ENCODE measurements around the gene RNF224. TPM values are rescaled to one million over a fixed set of nuclear protein-coding genes. Genes with fewer than 3 reads are reported as not detected.

The RNF224 gene
- total RNA-seq, 1 experiment from 2014 or later, result 3.9 TPM

DNA sequence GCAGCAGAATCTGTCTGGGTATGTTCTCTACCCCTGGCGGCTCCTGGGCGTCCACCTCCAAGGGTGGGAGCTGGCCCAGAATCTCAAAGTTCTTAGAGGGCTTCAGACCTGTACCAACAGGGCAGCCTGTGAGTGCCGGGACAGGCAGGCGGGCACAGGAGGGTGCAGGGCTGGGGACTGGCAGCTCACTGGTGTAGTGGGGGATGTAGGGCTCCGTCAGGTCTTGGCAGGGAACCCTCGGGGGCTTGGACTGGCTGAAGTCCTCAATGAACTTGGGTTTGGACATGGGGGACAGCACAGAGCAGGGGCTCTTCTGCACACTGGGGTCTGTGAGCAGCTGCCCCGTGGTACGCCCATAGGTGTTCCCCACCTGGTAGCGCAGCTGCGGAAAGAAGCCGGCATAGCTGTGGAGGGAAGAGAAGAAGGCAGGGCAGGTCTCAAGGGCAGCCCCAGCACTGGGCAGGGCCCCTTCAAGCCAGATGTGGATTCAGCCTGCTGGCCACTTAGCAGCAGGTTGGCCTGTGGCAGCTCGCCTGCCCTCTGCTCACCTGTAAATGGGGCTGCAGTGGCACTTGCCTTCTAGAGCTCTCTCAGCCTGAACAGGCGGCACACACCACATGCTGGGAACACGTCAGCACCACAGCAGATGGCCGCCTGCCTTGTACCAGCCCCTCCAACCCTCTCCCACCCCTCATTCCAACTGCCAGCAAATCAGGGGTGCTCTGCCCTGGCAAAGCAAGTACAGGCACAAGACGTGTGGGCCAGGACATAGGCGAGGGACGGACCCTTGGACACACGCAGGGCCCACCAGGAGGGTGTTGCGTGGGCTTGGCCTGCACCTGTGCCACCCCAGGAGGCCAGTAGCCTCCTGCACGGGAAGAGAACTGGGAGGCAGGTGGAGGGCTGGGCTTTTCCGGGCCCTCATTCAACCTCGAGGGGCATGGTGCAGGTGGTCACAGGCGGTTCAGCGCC is 18.4 kb downstream of the RNF224 start:
- Histone ChIP-seq H3K9me3 (ENCODE audit: insufficient read depth, low read depth) (no peaks in the 10 kb centered on the region), H3K27ac (no peak overlapping the region), H2AFZ (no peak overlapping the region), H3K4me1 (replicated peaks; ENCODE audit: insufficient read depth) (peaks cover 15% of the 10 kb centered on the region), H3K79me2 (ENCODE audit: low read depth) (peaks cover 26% of the 10 kb centered on the region), H4K20me1 (ENCODE audit: insufficient read depth) (peaks cover 29% of the 10 kb centered on the region), H3K4me3 (no peak overlapping the region), H3K9me2 (ENCODE audit: insufficient read depth) (no peaks in the 10 kb centered on the region), H3F3A (ENCODE audit: insufficient read depth, low read depth) (peaks cover 35% of the 10 kb centered on the region), H3K27me3 (ENCODE audit: insufficient read depth, low read depth) (no peaks in the 10 kb centered on the region), H3K4me2 (no peak overlapping the region), H3K36me3 (ENCODE audit: low read depth) (peaks cover 21% of the 10 kb centered on the region; the same call in 1 of the 2 replicates)
- DNase-seq, result no peak
- intact Hi-C loops (cut with micrococcal nuclease; ENCODE audit: unreplicated experiment), result no loop called here
- ChIA-PET POLR2A (ENCODE audit: unreplicated experiment) (interaction anchor here (0.6 to 0.7 kb wide), 2 partner anchors 229 to 301 kb away, joined by 5 to 9 read pairs; partner anchors contain the start of gene FBXW5), CTCF (no interaction called here)
- TF ChIP-seq, protein P1, sequence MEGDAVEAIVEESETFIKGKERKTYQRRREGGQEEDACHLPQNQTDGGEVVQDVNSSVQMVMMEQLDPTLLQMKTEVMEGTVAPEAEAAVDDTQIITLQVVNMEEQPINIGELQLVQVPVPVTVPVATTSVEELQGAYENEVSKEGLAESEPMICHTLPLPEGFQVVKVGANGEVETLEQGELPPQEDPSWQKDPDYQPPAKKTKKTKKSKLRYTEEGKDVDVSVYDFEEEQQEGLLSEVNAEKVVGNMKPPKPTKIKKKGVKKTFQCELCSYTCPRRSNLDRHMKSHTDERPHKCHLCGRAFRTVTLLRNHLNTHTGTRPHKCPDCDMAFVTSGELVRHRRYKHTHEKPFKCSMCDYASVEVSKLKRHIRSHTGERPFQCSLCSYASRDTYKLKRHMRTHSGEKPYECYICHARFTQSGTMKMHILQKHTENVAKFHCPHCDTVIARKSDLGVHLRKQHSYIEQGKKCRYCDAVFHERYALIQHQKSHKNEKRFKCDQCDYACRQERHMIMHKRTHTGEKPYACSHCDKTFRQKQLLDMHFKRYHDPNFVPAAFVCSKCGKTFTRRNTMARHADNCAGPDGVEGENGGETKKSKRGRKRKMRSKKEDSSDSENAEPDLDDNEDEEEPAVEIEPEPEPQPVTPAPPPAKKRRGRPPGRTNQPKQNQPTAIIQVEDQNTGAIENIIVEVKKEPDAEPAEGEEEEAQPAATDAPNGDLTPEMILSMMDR (conservative IDR thresholded peaks at IDR 0.05), result no peak
- no peak for TF ChIP-seq EZH2 (IDR thresholded peaks at IDR 0.05; ENCODE audit: low read depth)
- BruUV-seq (replicated peaks), result no TSS peak

DNA sequence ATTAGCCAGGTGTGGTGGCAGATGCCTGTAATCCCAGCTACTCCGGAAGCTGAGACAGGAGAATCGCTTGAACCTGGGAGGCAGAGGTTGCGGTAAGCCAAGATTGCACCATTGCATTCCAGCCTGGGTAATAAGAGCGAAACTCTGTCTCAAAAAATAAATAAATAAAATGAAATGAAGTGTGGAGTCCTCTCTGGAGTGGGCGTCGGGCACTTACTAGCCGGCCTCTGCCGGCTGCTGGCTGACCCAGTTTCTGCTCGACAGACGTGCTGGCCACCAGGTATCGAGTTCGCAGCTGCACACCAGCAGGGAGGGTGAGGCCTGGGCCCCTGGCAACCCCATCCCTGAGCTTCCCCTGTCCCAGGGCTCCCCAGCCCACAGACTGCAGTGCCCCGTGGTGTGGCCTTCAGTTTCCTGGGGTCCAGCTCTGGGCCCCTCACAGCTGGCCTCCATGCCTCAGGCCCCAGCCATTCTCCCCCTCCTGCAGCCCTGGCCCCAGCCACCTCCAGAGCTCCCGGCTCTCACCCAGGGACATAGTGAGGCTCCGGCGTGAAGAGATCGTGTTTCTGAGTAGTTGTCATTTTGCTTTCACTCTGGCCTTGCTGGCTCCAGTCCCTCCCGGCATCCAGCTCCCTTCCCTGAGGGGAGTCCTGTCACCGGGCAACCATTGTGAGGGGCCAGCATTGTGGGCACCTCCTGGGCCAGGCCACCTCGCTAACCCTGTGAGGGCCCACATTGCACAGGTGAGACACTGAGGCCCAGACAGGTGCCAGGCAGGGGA is 20.0 kb downstream of the RNF224 start:
- peaks cover 27% of the 10 kb centered on the region for H3F3A ChIP-seq (ENCODE audit: insufficient read depth, low read depth)
- no peak overlapping the region for H3K27ac ChIP-seq
- H3K79me2 ChIP-seq (ENCODE audit: low read depth), result peaks cover 18% of the 10 kb centered on the region
- peaks cover 21% of the 10 kb centered on the region for H4K20me1 ChIP-seq (ENCODE audit: insufficient read depth)
- no peak overlapping the region for H3K4me3 ChIP-seq
- BruUV-seq (replicated peaks), result no TSS peak
- no peak overlapping the region for H2AFZ ChIP-seq
- H3K4me1 ChIP-seq (replicated peaks; ENCODE audit: insufficient read depth), result peaks cover 13% of the 10 kb centered on the region
- H3K27me3 ChIP-seq (ENCODE audit: insufficient read depth, low read depth), result no peaks in the 10 kb centered on the region
- TF ChIP-seq, protein P1 (conservative IDR thresholded peaks at IDR 0.05), result no peak
- no peak for TF ChIP-seq EZH2 (IDR thresholded peaks at IDR 0.05; ENCODE audit: low read depth)
- H3K9me2 ChIP-seq (ENCODE audit: insufficient read depth), result no peaks in the 10 kb centered on the region
- intact Hi-C loops (cut with micrococcal nuclease; ENCODE audit: unreplicated experiment), result no loop called here
- H3K4me2 ChIP-seq, result no peak overlapping the region
- H3K9me3 ChIP-seq (ENCODE audit: insufficient read depth, low read depth), result no peaks in the 10 kb centered on the region
- H3K36me3 ChIP-seq (ENCODE audit: low read depth), result peaks cover 13% of the 10 kb centered on the region; the same call in 1 of the 2 replicates
- CTCF ChIA-PET, result interaction anchor here (0.7 kb wide), 1 partner anchor 11 kb away, joined by 4 read pairs; no protein-coding TSS in a partner anchor
- no peak for DNase-seq
- POLR2A ChIA-PET (ENCODE audit: unreplicated experiment), result interaction anchor here (0.6 to 1.0 kb wide), 2 partner anchors 30 to 47 kb away, joined by 3 read pairs; partner anchors contain the start of gene TOR4A

DNA sequence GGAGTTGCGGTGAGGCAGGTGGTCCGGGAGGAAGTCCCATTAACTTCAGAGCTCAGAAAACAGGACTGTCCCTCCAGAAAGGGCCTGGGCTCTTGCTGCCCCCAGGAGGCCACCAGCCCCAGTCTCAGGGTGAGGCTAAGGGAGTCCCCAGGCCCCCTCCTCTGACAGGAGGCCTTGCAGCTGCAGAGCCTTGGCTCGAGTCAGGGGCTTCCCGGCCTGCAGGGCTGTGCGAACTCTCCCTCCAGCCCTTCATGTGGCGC is 20.5 kb downstream of the RNF224 start:
- Histone ChIP-seq H2AFZ (no peak overlapping the region), H3K9me2 (ENCODE audit: insufficient read depth) (no peaks in the 10 kb centered on the region), H3K27ac (no peak overlapping the region), H3K36me3 (ENCODE audit: low read depth) (peaks cover 8% of the 10 kb centered on the region; the same call in 1 of the 2 replicates), H3K4me3 (no peak overlapping the region), H3K9me3 (ENCODE audit: insufficient read depth, low read depth) (no peaks in the 10 kb centered on the region), H3K4me1 (replicated peaks; ENCODE audit: insufficient read depth) (peaks cover 8% of the 10 kb centered on the region), H3F3A (ENCODE audit: insufficient read depth, low read depth) (peaks cover 22% of the 10 kb centered on the region), H3K4me2 (no peak overlapping the region), H3K79me2 (ENCODE audit: low read depth) (peaks cover 13% of the 10 kb centered on the region), H4K20me1 (ENCODE audit: insufficient read depth) (peaks cover 16% of the 10 kb centered on the region), H3K27me3 (ENCODE audit: insufficient read depth, low read depth) (no peaks in the 10 kb centered on the region)
- ChIA-PET CTCF (no interaction called here), POLR2A (ENCODE audit: unreplicated experiment) (interaction anchor here (1.0 kb wide), 1 partner anchor 30 kb away, joined by 3 read pairs; the partner anchor contains the start of gene TOR4A)
- intact Hi-C loops (cut with micrococcal nuclease; ENCODE audit: unreplicated experiment), result no loop called here
- DNase-seq, result no peak
- no TSS peak for BruUV-seq (replicated peaks)
- TF ChIP-seq, protein P1 (conservative IDR thresholded peaks at IDR 0.05), result no peak

Data from PC-9 (cell line).